ENCODE data around the gene URAD. TPM values are rescaled to one million over a fixed set of nuclear protein-coding genes. Genes with fewer than 3 reads are reported as not detected.

The URAD gene
- total RNA-seq, 1 donor from 2014 or later, result not detected

GRCh38 chr13:27973961-27974662, 14.4 kb downstream of the URAD start:
- Mint-ChIP-seq H3K27me3 (ENCODE audit: unreplicated experiment) (peaks cover 33% of the 10 kb centered on the region), H3K27ac (ENCODE audit: unreplicated experiment) (no peak overlapping the region), H3K4me1 (ENCODE audit: unreplicated experiment) (peaks cover 41% of the 10 kb centered on the region), H3K4me3 (ENCODE audit: unreplicated experiment) (no peak overlapping the region), H3K36me3 (ENCODE audit: low read depth, unreplicated experiment) (no peaks in the 10 kb centered on the region), H3K9me3 (ENCODE audit: unreplicated experiment) (no peaks in the 10 kb centered on the region)
- no peak for DNase-seq (ENCODE audit: low spot score)
- no peak for TF ChIP-seq CTCF (IDR thresholded peaks at IDR 0.05; ENCODE audit: unreplicated experiment)

- Mint-ChIP-seq H3K4me3 (ENCODE audit: unreplicated experiment) (no peak overlapping the region), H3K4me1 (ENCODE audit: unreplicated experiment) (peaks cover 35% of the 10 kb centered on the region), H3K27me3 (ENCODE audit: unreplicated experiment) (peaks cover 30% of the 10 kb centered on the region), H3K9me3 (ENCODE audit: unreplicated experiment) (no peaks in the 10 kb centered on the region), H3K36me3 (ENCODE audit: low read depth, unreplicated experiment) (no peaks in the 10 kb centered on the region), H3K27ac (ENCODE audit: unreplicated experiment) (no peak overlapping the region)
- TF ChIP-seq CTCF (IDR thresholded peaks at IDR 0.05; ENCODE audit: unreplicated experiment), result no peak
- no peak for DNase-seq (ENCODE audit: low spot score)
Observed at GRCh38 chr13:27973291-27973690, 15.2 kb downstream of the URAD start.

GRCh38 chr13:27972478-27972820, 16.0 kb downstream of the URAD start:
- peaks cover 30% of the 10 kb centered on the region for H3K27me3 Mint-ChIP-seq (ENCODE audit: unreplicated experiment)
- no peaks in the 10 kb centered on the region for H3K9me3 Mint-ChIP-seq (ENCODE audit: unreplicated experiment)
- peaks cover 2% of the 10 kb centered on the region for H3K36me3 Mint-ChIP-seq (ENCODE audit: low read depth, unreplicated experiment)
- H3K4me1 Mint-ChIP-seq (ENCODE audit: unreplicated experiment), result peaks cover 39% of the 10 kb centered on the region
- no peak for DNase-seq (ENCODE audit: low spot score)
- no peak for TF ChIP-seq CTCF (IDR thresholded peaks at IDR 0.05; ENCODE audit: unreplicated experiment)
- H3K4me3 Mint-ChIP-seq (ENCODE audit: unreplicated experiment), result no peak overlapping the region
- H3K27ac Mint-ChIP-seq (ENCODE audit: unreplicated experiment), result no peak overlapping the region

- peaks cover 43% of the 10 kb centered on the region for H3K4me1 Mint-ChIP-seq (ENCODE audit: unreplicated experiment)
- peaks cover 34% of the 10 kb centered on the region for H3K27me3 Mint-ChIP-seq (ENCODE audit: unreplicated experiment)
- peaks cover 5% of the 10 kb centered on the region for H3K36me3 Mint-ChIP-seq (ENCODE audit: low read depth, unreplicated experiment)
- no peaks in the 10 kb centered on the region for H3K9me3 Mint-ChIP-seq (ENCODE audit: unreplicated experiment)
- H3K27ac Mint-ChIP-seq (ENCODE audit: unreplicated experiment), result peak overlapping the region; percentile 36
- TF ChIP-seq CTCF (IDR thresholded peaks at IDR 0.05; ENCODE audit: unreplicated experiment), result no peak
- no peak overlapping the region for H3K4me3 Mint-ChIP-seq (ENCODE audit: unreplicated experiment)
- DNase-seq (ENCODE audit: low spot score), result no peak
Observed at GRCh38 chr13:27971776-27972477, 16.6 kb downstream of the URAD start.

- TF ChIP-seq CTCF (IDR thresholded peaks at IDR 0.05; ENCODE audit: unreplicated experiment), result no peak
- Mint-ChIP-seq H3K4me1 (ENCODE audit: unreplicated experiment) (peaks cover 41% of the 10 kb centered on the region), H3K27ac (ENCODE audit: unreplicated experiment) (peak overlapping the region; percentile 36), H3K9me3 (ENCODE audit: unreplicated experiment) (no peaks in the 10 kb centered on the region), H3K4me3 (ENCODE audit: unreplicated experiment) (no peak overlapping the region), H3K36me3 (ENCODE audit: low read depth, unreplicated experiment) (peaks cover 5% of the 10 kb centered on the region), H3K27me3 (ENCODE audit: unreplicated experiment) (peaks cover 36% of the 10 kb centered on the region)
- peak; percentile 65 for DNase-seq (ENCODE audit: low spot score)
Observed at GRCh38 chr13:27971236-27971645, 17.3 kb downstream of the URAD start.

All from endothelial cell (in vitro differentiated cells).